CD4-positive, CD25-positive, alpha-beta regulatory T cell (primary cell): ENCODE measurements around the gene A4GALT. TPM values are rescaled to one million over a fixed set of nuclear protein-coding genes. Genes with fewer than 3 reads are reported as not detected.
A peak's percentile ranks its signal among the peaks of the same experiment; 100 is the strongest.
"Not testable (repeated sequence)": the region's sequence is repeated elsewhere in the genome, so short reads cannot be mapped to it uniquely, and the experiment has no call there.

Experiments
- ATAC-seq, 2 donors: fragments of 150-1000 bp; cut with Tn5 transposase; one replicate each; pipeline ENCODE4 v1.10.0; 2021; ENCODE audit warnings: low read depth in 2 of 2, moderate number of reproducible peaks in 2 of 2, moderate library complexity in 1 of 2
- DNase-seq, 3 donors: peaks; one replicate each; pipeline versions ENCODE4 v3.0.0 to v3.0.0-alpha.2; 2012 to 2022; ENCODE audit warnings: mixed read lengths in 1 of 3
- H3K27ac ChIP-seq: one replicate; pipeline ENCODE4 v1.7.0; 2013; ENCODE audit warnings: mild to moderate bottlenecking, low read length; ENCODE audit not compliant: insufficient read depth, poor library complexity, severe bottlenecking
- H3K27me3 ChIP-seq: one replicate; pipeline ENCODE4 v1.7.0; 2013; ENCODE audit warnings: low read length; ENCODE audit not compliant: control insufficient read depth, insufficient read depth
- H3K36me3 ChIP-seq: one replicate; pipeline ENCODE4 v1.7.0; 2013; ENCODE audit warnings: mild to moderate bottlenecking, low read length, moderate library complexity; ENCODE audit not compliant: control insufficient read depth, insufficient read depth
- H3K4me1 ChIP-seq: 2 replicates; pipeline ENCODE4 v1.7.0; 2013; ENCODE audit warnings: mild to moderate bottlenecking, low read length; ENCODE audit not compliant: insufficient read depth, control insufficient read depth, poor library complexity, severe bottlenecking
- H3K4me3 ChIP-seq: one replicate; pipeline ENCODE4 v1.7.0; 2013; ENCODE audit warnings: low read depth, mild to moderate bottlenecking, low read length, moderate library complexity
- H3K9me3 ChIP-seq, 2 experiments: 1 replicate in 1 of 2; 2 replicates in 1 of 2; pipeline ENCODE4 v1.7.0; 2013; ENCODE audit warnings: low read length in 2 of 2, mild to moderate bottlenecking in 1 of 2, moderate library complexity in 1 of 2; ENCODE audit not compliant: control insufficient read depth in 2 of 2
- H3K27ac Mint-ChIP-seq, 3 donors: one replicate each; pipeline ENCODE4 v1.8.0; 2020 to 2022; ENCODE audit warnings: mild to moderate bottlenecking in 3 of 3, mixed read lengths in 3 of 3, moderate library complexity in 2 of 3
- H3K27me3 Mint-ChIP-seq: one replicate; pipeline ENCODE4 v1.8.0; 2022; ENCODE audit warnings: mild to moderate bottlenecking, mixed read lengths
- H3K36me3 Mint-ChIP-seq: one replicate; pipeline ENCODE4 v1.8.0; 2020; ENCODE audit warnings: mixed read lengths
- H3K4me1 Mint-ChIP-seq, 4 donors: one replicate each; pipeline ENCODE4 v1.8.0; 2020 to 2022; ENCODE audit warnings: mixed read lengths in 4 of 4, mild to moderate bottlenecking in 1 of 4
- H3K4me3 Mint-ChIP-seq, 4 donors: one replicate each; pipeline ENCODE4 v1.8.0; 2020 to 2022; ENCODE audit warnings: mild to moderate bottlenecking in 4 of 4, mixed read lengths in 4 of 4, moderate library complexity in 3 of 4
- H3K9me3 Mint-ChIP-seq, 7 donors: one replicate each; pipeline ENCODE4 v1.8.0; 2020 to 2022; ENCODE audit warnings: mixed read lengths in 7 of 7, mild to moderate bottlenecking in 3 of 7, moderate library complexity in 2 of 7
- polyA plus RNA-seq, 4 donors: library from polyadenylated mRNA; unstranded; fragments of 300-500 nt; fragmentation: Illumina TruSeq; gene quantifications; one replicate each; pipeline ENCODE4 v1.2.3, GENCODE V29; 2021
- total RNA-seq: library from RNA; stranded (reverse); gene quantifications from one replicate; pipeline ENCODE4 v1.2.3, GENCODE V29; 2022

Gene A4GALT
- total and polyA plus RNA-seq, 5 donors from 2014 or later: not detected

- H3K9me3 Mint-ChIP-seq: peaks cover 0 to 8% (median 3%) of the 10 kb centered on the region in 7 donors
- ATAC-seq: no peak
- DNase-seq: no peak
- no peaks in the 10 kb centered on the region for H3K27me3 ChIP-seq
- H3K4me3 Mint-ChIP-seq: no peak overlapping the region
- H3K27ac Mint-ChIP-seq: no peak overlapping the region
- no peak overlapping the region for H3K27ac ChIP-seq
- no peaks in the 10 kb centered on the region for H3K4me1 Mint-ChIP-seq
- no peaks in the 10 kb centered on the region for H3K36me3 ChIP-seq
- peaks cover 0 to 3% of the 10 kb centered on the region in 2 experiments for H3K9me3 ChIP-seq
- H3K36me3 Mint-ChIP-seq: no peaks in the 10 kb centered on the region
- H3K27me3 Mint-ChIP-seq: peaks cover 4% of the 10 kb centered on the region
- no peaks in the 10 kb centered on the region for H3K4me1 ChIP-seq
- no peak overlapping the region for H3K4me3 ChIP-seq
Measured at GRCh38 chr22:42683578-42684283, 36.9 kb downstream of the A4GALT start.

- H3K9me3 Mint-ChIP-seq: peaks cover 1 to 12% (median 5%) of the 10 kb centered on the region in 7 donors
- peak overlapping the region in 1 of 3 donors; percentile 43 for H3K27ac Mint-ChIP-seq
- Histone ChIP-seq H3K27ac (no peak overlapping the region), H3K9me3 (peaks cover 0 to 8% of the 10 kb centered on the region in 2 experiments), H3K36me3 (no peaks in the 10 kb centered on the region), H3K4me3 (no peak overlapping the region), H3K4me1 (no peaks in the 10 kb centered on the region), H3K27me3 (no peaks in the 10 kb centered on the region)
- DNase-seq: no peak
- H3K4me1 Mint-ChIP-seq: no peaks in the 10 kb centered on the region
- no peaks in the 10 kb centered on the region for H3K36me3 Mint-ChIP-seq
- peaks cover 8% of the 10 kb centered on the region for H3K27me3 Mint-ChIP-seq
- no peak for ATAC-seq
- no peak overlapping the region for H3K4me3 Mint-ChIP-seq
Measured at GRCh38 chr22:42682113-42682851, 38.4 kb downstream of the A4GALT start.

GRCh38 chr22:42680648-42681047 is 40.0 kb downstream of the A4GALT start:
- H3K27ac Mint-ChIP-seq: no peak overlapping the region
- H3K4me1 Mint-ChIP-seq: no peaks in the 10 kb centered on the region
- H3K4me1 ChIP-seq: no peaks in the 10 kb centered on the region
- no peak overlapping the region for H3K4me3 ChIP-seq
- no peaks in the 10 kb centered on the region for H3K27me3 ChIP-seq
- H3K9me3 Mint-ChIP-seq: peaks cover 1 to 12% (median 6%) of the 10 kb centered on the region in 7 donors
- H3K4me3 Mint-ChIP-seq: no peak overlapping the region
- ATAC-seq: peak in 1 of 2 donors; percentile 28
- H3K27ac ChIP-seq: no peak overlapping the region
- no peaks in the 10 kb centered on the region for H3K36me3 ChIP-seq
- no peaks in the 10 kb centered on the region for H3K36me3 Mint-ChIP-seq
- H3K9me3 ChIP-seq: peaks cover 0 to 8% of the 10 kb centered on the region in 2 experiments
- no peak for DNase-seq
- peaks cover 10% of the 10 kb centered on the region for H3K27me3 Mint-ChIP-seq

- H3K36me3 Mint-ChIP-seq: no peaks in the 10 kb centered on the region
- Histone ChIP-seq H3K27me3 (no peaks in the 10 kb centered on the region), H3K36me3 (no peaks in the 10 kb centered on the region), H3K27ac (no peak overlapping the region), H3K9me3 (peaks cover 0 to 8% of the 10 kb centered on the region in 2 experiments), H3K4me1 (no peaks in the 10 kb centered on the region), H3K4me3 (no peak overlapping the region)
- peaks cover 10% of the 10 kb centered on the region for H3K27me3 Mint-ChIP-seq
- no peak overlapping the region for H3K27ac Mint-ChIP-seq
- peaks cover 1 to 12% (median 6%) of the 10 kb centered on the region in 7 donors for H3K9me3 Mint-ChIP-seq
- no peak for DNase-seq
- H3K4me1 Mint-ChIP-seq: no peaks in the 10 kb centered on the region
- no peak for ATAC-seq
- H3K4me3 Mint-ChIP-seq: no peak overlapping the region
Measured at GRCh38 chr22:42679691-42680090, 41.0 kb downstream of the A4GALT start.

- peak overlapping the region in 1 of 3 donors; percentile 87 for H3K27ac Mint-ChIP-seq
- H3K27me3 Mint-ChIP-seq: peaks cover 10% of the 10 kb centered on the region
- no peaks in the 10 kb centered on the region for H3K4me1 Mint-ChIP-seq
- H3K36me3 Mint-ChIP-seq: no peaks in the 10 kb centered on the region
- H3K4me1 ChIP-seq: no peaks in the 10 kb centered on the region
- no peak overlapping the region for H3K27ac ChIP-seq
- ATAC-seq (no peak), DNase-seq (no peak)
- H3K4me3 Mint-ChIP-seq: no peak overlapping the region
- H3K36me3 ChIP-seq: no peaks in the 10 kb centered on the region
- H3K9me3 Mint-ChIP-seq: peaks cover 1 to 12% (median 6%) of the 10 kb centered on the region in 7 donors
- H3K4me3 ChIP-seq: no peak overlapping the region
- H3K9me3 ChIP-seq: peaks cover 0 to 8% of the 10 kb centered on the region in 2 experiments
- H3K27me3 ChIP-seq: no peaks in the 10 kb centered on the region
Measured at GRCh38 chr22:42678894-42679293, 41.8 kb downstream of the A4GALT start.

GRCh38 chr22:42677936-42678335 is 42.7 kb downstream of the A4GALT start:
- H3K27me3 Mint-ChIP-seq: not testable (repeated sequence)

GRCh38 chr22:42676059-42676607 is 44.5 kb downstream of the A4GALT start:
- Mint-ChIP-seq H3K36me3 (peaks cover 2% of the 10 kb centered on the region), H3K4me3 (no peak overlapping the region), H3K27ac (peak overlapping the region in 1 of 3 donors; percentile 84), H3K9me3 (peaks cover 1 to 12% (median 6%) of the 10 kb centered on the region in 7 donors), H3K4me1 (peaks cover 4 to 12% (median 5%) of the 10 kb centered on the region in 4 donors), H3K27me3 (peaks cover 10% of the 10 kb centered on the region)
- Histone ChIP-seq H3K4me3 (no peak overlapping the region), H3K4me1 (peaks cover 2% of the 10 kb centered on the region), H3K9me3 (peaks cover 0 to 8% of the 10 kb centered on the region in 2 experiments), H3K27ac (no peak overlapping the region), H3K36me3 (no peaks in the 10 kb centered on the region), H3K27me3 (no peaks in the 10 kb centered on the region)
- no peak for DNase-seq
- ATAC-seq: no peak

More at GRCh38 chr22:42677936-42678335, 42.7 kb downstream of the A4GALT start:
- H3K27ac Mint-ChIP-seq, H3K4me1 ChIP-seq, H3K4me3 ChIP-seq, ATAC-seq, DNase-seq, H3K27ac ChIP-seq, H3K4me1 Mint-ChIP-seq, H3K4me3 Mint-ChIP-seq, H3K36me3 Mint-ChIP-seq, H3K9me3 ChIP-seq, H3K36me3 ChIP-seq, H3K27me3 ChIP-seq: not testable (repeated sequence)
- peaks cover 1 to 12% (median 6%) of the 10 kb centered on the region in 7 donors for H3K9me3 Mint-ChIP-seq
